Measurements from ENCODE around the gene TPCN1.

TPCN1 gene

DNA sequence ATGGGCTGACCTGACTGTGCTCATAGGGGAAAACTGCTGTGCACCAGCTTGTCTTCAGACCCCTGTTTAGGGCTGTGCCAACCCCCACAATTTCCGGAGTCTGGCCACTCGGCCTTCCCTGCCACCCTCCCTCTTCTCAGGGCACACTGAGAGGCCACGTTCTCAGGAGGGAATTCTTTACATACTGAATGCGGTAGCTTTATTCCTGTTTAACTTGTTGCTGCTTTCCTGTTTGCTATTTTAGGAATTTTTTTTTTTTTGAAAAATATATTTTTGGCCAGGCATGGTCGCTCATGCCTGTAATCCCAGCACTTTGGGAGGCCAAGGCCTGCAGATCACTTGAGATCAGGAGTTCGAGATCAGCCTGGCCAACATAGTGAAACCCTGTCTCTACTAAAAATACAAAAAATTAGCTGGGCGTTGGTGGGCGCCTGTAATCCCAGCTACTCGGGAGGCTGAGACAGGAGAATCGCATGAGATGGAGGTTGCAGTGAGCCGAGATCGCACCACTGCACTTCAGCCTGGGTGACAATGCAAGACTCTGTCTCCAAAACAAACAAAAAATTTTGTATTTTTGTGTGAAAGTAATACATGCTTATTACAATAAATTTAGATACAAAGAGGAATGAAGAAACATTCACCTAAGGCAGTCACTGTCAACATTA, 39.5 kb downstream of the TPCN1 start:
- no peak for DNase-seq (ENCODE audit: low read depth in 2 of 2)

DNA sequence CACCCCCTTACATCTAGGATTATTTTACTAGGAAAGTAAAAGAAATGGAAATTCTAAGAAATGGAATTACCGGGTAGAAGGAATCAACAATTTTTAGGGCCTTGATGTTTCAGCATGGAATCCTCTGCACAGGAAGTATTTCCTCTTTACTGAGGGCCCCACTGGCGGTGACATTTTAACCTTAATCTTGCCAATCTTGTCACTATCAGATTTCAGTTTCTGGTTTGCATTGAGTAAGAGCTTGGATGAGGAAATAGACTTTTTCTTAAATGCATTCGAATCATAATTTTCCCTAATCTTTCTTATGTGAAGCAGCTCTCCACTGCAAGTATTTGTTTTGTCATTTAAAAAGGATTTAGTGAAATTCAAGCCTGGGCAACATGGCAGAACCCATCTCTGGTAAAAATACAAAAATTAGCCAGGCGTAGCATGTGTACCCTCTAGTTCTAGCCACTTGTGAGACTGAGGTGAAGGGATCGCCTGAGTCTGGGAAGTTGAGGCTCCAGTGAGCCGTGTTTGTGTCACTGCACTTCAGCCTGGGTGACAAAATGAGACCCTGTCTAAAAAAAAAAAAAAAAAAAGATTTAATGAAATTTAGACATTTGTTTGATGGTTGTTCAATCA, 40.7 kb downstream of the TPCN1 start:
- no peak for DNase-seq (ENCODE audit: low read depth in 2 of 2)

DNA sequence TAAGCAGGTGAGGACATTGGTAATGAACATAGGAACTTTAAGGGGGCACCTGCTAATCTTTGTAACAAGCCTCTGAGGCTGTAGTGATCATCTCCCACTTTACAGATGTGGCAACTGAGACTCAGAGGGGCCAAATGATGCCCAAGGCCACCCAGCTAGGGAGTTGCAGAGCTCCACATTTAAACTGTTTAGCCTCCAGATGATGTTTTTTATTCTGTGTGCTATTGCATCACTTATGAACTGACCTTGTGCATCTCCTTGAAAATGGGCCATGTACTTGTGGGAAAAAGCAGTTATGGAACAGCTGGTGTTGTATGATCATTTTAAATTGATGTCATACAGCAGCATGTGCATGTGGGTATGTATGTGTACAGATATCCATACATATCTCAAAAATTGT, 41.4 kb downstream of the TPCN1 start:
- DNase-seq (ENCODE audit: low read depth in 2 of 2) = no peak

DNA sequence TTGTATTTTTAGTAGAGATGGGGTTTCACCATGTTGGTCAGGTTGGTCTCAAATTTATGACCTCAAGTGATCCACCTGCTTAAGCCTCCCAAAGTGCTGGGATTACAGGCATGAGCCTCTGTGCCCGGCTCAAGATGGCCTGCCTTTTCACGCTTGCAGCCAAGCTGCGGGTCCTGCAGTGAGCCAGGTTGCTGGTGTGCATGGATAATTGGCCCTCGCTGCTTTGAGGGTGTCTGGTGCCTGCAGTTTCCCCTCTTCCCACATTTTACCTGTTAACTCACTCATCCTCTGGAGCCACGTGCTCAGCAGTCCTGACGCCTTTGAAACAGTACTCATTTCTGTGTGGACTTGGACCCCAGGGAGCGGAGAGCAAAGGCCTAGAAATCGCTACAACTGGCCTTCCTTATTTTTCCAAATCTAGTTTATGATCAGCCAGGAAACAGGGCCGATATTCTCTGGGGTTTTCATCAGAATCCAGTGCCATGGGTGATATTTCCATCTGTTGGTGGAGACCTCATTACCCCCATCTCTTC, 42.2 kb downstream of the TPCN1 start:
- DNase-seq (ENCODE audit: low read depth in 2 of 2) = no peak

DNA sequence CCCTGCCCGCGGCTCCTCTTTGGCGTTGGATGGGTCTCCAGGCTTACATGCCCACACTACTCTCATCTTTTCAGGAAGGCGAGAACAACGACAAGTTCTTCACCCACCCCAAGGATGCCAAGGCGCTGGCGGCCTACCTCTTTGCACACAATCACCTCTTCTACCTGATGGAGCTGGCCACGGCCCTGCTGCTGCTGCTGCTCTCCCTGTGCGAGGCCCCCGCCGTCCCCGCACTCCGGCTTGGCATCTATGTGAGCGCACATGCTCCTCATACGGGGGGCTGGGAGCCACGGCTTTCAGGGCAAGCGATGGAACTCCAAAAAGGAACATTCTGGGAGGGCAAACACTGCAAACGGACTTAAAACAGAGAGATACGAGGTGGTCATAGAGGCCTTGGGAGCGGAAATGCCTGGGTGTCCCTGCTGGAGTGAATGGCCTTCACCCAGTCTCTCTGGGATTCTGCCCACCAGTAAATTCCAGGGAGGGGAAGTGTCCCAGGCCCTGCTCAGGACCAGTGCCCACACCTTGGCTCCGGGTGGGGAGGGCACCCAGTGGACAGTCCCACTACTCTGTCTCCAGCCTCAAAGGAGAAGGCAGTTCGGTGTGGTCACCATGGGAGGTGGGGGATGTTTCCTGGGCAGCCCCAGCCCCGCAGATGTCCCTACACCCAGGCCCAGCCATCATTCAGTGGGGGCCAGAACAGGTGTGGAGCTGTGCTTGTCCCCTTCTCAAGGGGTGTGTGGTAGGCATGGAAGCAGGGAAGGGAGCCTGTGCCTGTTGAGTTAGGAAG, 45.0 kb downstream of the TPCN1 start:
- no peak for DNase-seq (ENCODE audit: low read depth in 2 of 2)

DNA sequence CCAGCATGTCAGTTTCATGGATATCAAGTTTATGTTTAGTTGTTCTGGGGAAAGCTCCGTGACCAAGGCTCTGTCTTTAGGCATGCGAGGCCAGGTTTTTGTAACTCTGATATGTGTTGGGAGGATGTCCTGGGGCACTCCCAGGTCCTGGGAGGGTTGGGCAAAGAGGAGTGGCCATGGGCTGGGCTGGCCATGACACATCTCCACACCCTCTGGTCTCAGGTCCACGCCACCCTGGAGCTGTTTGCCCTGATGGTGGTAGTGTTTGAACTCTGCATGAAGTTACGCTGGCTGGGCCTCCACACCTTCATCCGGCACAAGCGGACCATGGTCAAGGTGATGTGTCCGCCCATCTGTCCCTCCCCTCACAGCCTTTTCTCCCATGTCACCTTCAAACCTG, 46.4 kb downstream of the TPCN1 start:
- no peak for DNase-seq (ENCODE audit: low read depth in 2 of 2)

DNA sequence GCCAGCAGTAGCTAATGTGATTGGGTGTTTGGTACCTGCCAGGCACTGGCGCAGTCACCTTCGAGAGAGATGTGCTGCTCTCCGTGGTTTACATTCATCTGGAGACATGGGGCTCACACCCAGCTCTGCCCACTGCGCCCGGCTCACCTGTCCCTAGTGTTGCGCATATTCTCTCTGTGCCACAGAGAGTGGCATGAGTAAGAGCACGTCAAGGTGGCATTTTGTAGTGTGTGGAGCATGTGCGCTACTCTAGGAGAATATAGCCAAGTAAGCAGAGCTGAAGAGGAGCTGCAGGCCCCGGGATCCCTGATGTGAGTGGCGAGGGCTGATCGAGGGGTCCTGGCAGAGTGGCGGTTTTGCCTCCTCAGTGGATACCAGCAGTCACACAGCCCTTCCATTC, 46.9 kb downstream of the TPCN1 start:
- no peak for DNase-seq (ENCODE audit: low read depth in 2 of 2)

DNA sequence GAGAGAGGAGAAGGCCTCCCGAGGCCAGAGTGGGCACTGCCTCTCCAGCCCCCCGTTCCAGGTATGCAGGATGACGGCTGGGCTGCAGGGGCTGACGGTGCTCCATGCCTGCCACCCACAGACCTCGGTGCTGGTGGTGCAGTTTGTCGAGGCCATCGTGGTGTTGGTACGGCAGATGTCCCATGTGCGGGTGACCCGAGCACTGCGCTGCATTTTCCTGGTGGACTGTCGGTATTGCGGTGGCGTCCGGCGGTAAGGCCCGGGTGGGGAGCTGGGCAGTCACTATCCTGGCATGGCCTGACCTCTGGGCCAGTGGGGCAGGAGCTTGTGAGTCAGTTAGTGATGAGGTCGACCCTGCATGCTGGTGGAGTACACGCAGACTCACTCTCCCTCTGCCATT, 47.4 kb downstream of the TPCN1 start:
- no peak for DNase-seq (ENCODE audit: low read depth in 2 of 2)

DNA sequence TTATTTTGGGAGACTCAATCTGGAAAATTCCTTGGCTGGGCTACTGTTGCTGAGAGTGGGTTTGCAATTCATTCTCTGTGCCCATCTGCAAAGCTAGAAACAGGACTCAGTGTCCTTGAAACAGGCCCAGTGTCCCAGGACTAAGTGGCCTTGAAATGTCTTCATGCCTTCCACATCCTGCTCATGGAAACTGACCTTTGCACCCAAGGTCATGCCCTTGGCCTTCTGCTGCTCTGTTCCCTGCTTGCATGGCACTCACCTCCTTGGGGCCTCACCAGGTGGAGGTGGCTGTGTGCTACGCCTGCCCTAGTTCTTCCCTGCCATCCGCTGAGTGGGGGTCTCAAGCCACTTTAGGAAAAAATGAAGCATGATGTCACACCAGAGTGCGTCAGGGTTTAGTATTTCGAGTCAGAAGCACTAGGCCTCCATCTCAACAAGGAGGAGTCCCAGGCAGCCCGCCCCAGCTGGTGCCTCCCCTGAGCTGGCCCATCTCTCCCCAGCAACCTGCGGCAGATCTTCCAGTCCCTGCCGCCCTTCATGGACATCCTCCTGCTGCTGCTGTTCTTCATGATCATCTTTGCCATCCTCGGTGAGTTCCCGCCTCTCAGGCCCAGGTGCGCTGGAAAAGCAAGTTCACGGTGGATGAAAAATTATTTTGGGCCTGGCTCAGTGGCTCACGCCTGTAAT, 48.1 kb downstream of the TPCN1 start:
- no peak for DNase-seq (ENCODE audit: low read depth in 2 of 2)

DNA sequence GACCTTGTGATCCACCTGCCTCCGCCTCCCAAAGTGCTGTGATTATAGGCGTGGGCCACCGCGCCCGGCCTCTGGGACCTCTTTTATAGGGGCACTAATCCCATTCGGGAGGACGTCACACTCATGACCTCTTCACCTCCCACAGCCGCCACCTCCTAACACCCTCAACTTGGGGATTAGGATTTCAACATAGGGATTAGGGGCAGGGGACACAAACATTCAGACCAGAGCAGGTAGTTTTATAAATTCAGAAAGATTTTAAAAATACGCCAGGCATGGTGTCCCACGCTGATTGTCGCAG, 49.4 kb downstream of the TPCN1 start:
- no peak for DNase-seq (ENCODE audit: low read depth in 2 of 2)

DNA sequence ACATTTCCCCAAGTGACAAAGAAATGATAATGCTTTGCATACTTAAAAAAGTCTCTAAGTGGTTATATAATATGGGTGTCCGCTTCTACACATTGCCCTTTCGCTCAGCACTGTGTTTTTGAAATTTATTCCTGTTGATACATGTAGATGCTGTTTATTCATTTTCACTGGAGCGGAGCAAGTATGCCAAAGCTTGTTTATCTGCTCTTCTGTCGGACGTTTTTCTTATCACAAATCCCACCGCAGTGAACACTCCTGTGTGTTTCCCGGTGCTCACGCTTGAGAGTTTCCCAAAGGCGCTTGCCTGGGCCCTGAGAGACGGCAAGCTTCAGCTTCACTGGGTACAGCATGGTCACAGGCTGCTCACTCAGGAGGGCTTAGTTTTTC, 50.2 kb downstream of the TPCN1 start:
- DNase-seq (ENCODE audit: low read depth in 2 of 2) = no peak

DNA sequence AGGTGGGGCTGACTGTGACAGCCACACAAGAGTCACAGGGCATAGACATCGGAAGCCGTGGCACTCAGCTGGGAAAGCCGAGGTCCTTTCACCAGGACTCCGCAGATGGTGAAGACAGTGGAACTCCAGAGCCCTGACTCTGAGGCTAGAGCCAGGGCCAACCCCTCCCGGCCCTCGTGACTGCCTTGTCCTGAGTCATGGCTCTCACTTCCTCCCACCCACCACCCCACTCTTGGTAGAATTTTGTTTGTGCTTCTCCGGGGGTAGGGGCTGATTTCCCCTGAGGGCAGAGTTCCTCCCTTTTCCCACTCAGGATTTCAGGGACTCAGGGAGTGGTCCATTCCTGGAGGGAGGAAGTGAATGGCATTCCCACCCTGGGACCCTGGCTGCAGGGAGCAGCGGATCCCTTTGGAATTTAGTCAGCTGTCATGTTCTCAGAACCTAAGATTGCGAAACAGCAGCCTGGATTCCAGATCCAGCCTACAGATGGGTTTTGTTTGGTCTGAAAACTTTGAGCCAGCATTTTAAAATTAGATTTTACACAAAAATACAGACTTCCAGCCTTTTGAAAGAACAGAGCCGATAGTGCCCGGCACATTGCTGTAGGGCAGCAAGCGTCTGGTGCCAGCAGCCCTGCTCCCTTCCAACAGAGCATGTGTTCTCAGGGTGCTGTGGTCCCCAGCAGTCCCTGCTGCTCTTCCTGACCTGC, 50.7 kb downstream of the TPCN1 start:
- DNase-seq (ENCODE audit: low read depth in 2 of 2) = no peak

DNA sequence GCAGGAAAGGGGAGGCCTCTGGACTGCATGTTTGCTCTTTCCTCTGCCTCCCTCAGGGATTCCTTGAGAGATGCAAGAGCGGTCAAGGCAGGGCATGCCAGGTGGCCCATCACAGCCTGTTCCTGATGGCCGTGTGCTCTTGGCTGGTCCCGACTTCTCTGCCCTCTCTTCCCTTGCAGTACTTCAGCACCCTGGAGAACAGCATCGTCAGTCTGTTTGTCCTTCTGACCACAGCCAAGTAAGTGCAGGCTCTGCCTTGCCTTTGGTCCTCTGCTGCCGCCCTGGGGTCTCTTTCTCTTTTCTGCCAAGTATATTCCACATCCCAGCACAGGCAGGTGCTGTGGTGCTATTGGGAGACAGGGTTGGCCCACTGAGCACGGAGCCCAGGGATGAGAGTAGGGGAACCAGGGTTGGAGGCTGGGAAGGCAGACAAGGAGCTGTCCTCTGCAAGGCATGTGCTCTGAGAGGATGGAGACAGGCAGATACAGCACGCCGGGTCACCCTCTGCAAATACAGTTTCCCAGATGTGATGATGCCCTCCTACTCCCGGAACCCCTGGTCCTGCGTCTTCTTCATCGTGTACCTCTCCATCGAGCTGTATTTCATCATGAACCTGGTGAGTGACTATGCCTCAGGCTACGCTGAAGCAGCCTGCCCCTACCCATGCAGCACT, 51.9 kb downstream of the TPCN1 start:
- no peak for DNase-seq (ENCODE audit: low read depth in 2 of 2)

DNA sequence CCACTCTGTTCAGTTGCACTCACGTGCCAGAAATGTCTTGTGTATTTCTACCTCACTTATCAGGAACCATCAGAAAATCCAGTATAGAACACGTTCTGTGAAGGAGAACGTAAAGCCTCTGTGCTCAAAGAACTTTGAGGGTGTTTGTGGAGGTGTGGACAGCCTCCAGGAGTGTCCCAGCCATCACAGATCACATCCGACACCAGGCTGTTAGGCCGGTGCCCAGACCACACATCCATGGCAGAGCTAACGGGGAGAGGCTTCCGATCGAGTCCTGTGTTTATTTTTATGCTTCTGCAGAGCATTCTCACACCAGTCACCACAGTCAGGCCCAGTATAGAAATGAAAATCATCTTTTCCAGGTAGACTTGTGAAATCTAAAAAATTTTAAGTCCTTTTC, 53.6 kb downstream of the TPCN1 start:
- DNase-seq (ENCODE audit: low read depth in 2 of 2) = no peak

DNA sequence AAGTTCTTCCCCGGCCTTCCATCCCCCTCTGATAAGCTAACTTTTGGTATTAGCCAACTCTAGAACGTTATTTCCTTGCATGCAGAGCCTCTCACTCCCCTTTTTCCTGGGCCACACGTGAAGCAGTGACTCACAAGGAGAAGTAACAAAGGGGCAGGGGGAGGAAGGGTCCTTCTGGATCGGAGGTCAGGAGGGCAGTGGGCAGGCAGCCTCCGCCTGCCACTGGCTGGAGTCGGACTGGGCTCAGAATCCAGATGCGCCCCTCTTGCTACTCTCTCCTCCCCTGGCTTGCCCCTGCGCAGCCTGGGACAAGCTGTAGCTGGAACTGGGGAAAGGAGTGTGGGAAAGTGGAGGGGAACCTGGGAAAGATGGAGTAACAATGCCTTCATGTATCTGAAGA, 55.0 kb downstream of the TPCN1 start:
- no peak for DNase-seq (ENCODE audit: low read depth in 2 of 2)

DNA sequence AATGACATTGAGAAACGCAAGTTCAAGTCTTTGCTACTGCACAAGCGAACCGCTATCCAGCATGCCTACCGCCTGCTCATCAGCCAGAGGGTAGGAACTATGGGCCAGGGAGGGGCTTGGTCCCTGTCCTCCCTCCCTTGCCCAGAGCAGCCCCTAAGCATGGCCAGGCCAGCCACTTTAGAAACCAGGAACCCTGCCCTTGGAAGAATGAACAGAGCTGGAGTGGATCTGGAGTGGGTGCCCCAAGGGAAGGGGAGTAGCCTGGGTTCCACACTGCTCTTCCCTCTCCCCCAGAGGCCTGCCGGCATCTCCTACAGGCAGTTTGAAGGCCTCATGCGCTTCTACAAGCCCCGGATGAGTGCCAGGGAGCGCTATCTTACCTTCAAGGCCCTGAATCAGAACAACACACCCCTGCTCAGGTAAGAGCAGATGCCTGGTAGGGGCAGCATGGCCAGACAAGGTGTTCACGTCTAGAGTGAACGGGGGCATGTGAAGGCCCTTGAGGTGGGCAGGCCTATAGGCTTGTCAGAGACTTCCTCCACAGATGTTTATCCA, 55.8 kb downstream of the TPCN1 start:
- no peak for DNase-seq (ENCODE audit: low read depth in 2 of 2)

DNA sequence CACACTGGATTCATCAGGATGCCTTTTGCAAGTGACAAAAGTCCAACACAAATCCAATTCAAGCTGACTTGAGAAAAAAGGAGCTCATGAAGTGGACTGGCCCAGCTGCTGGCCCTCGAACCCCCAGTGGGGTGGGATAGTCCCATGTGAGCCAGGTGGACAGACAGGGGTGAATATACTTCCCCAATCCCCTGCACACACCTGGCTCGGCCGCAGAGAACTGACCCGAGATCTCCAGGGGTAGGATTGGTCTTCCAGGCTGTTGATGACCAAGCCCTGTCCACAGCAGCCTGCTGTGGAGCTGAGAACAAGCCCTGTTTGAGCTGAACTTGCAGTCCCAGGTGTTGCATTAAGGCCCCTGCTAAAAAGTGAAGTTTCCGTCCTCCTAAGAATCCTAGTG, 56.2 kb downstream of the TPCN1 start:
- DNase-seq (ENCODE audit: low read depth in 2 of 2) = no peak

DNA sequence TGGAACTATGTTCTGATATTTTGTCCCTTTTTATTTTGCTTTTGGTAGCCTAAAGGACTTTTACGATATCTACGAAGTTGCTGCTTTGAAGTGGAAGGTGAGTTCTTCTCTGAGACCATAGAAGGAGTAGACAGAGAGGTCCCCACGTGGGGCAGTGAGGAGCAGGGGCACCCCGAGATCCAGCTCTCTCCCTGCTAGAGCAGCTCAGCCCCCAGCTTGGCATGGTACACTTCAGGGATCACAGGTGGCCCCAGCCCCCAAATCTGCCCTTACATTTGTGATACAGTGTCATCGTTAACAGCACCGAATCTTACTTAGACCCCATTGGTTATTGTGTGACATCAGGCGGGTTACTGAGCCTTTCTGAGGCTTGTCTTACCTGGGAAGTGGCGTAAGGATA, 56.9 kb downstream of the TPCN1 start:
- DNase-seq (ENCODE audit: low read depth in 2 of 2) = no peak

DNA sequence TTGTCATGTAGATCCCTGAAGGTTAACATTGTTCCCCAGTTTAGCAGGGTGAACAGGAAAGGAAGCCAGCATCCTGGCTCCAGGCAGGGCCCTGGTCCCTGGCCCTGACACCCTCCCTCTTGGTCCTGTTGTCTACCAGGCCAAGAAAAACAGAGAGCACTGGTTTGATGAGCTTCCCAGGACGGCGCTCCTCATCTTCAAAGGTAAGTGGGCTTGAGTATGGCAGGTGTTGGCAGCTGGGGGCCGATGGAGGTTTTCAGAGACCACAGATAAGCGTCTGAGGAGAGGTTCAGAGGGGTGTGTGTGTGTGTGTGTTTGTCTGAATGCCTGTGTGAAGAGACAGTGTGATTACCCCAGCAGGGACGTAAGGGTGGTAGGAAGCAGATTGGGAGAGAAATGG, 57.4 kb downstream of the TPCN1 start:
- no peak for DNase-seq (ENCODE audit: low read depth in 2 of 2)

DNA sequence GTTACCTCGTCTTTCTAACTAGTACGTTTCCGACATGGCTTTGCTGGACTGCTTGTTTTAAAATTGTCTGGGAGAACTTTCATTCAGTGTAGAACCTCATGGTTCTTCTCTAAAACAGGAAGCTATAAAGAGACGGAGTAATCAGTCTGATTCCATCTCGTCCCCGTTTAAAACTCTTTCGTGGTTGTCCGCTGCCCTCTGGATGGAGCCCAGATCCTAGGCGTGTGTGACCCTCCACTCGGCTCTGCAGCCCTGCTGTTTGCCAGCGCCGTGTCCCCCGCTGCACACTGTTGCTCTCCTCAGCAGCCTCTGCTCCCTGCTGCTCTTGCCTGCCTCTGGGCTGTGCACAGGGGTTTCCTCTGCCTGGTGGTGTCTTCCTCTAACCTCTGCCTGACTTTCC, 63.5 kb downstream of the TPCN1 start:
- DNase-seq (ENCODE audit: low read depth in 2 of 2) = no peak

Data from stimulated activated CD4-positive, alpha-beta T cell treated with anti-CD3 and anti-CD28 coated beads, Interleukin-1b, Interleukin-23, amount 100 ng/mL, for 1 hour (primary cell).